ENCODE measurements around the gene CCDC106.

CCDC106 gene

DNA sequence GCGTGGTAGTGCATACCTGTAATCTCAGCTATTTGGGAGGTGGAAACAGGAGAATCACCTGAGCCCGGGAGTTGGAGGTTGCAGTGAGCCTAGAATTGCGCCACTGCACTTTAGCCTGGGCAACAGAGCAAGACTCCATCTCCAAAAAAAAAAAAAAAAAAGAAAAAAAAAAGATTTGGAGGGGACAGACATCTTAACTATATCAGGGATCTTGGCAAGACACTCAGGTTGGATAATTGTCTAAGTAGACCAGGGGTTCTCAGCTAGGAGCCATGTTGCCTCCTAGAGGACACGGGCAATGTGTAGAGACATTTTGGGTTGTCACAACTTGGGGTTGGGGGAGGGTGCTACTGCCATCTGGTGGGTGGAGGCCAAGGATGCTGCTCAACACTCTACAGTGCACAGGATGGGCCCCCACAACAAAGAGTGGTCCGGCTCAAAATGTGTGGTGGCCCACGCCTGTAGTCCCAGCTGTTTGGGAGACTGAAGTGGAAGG is 9.1 kb upstream of the CCDC106 start:
- peak; percentile 36 to 55 for DNase-seq

- peak; percentile 58 to 83 for DNase-seq
These were observed 7.9 kb upstream of the CCDC106 start for GRCh38 chr19:55640043-55640576.

- peak; percentile 60 for DNase-seq
These were observed 7.2 kb upstream of the CCDC106 start, which contains the start of gene ZNF580 for GRCh38 chr19:55640577-55641425. TSS of gene ZNF580 (plus strand) at chr19:55641002. CDS start at chr19:55642509, 1,507 bp downstream.

DNA sequence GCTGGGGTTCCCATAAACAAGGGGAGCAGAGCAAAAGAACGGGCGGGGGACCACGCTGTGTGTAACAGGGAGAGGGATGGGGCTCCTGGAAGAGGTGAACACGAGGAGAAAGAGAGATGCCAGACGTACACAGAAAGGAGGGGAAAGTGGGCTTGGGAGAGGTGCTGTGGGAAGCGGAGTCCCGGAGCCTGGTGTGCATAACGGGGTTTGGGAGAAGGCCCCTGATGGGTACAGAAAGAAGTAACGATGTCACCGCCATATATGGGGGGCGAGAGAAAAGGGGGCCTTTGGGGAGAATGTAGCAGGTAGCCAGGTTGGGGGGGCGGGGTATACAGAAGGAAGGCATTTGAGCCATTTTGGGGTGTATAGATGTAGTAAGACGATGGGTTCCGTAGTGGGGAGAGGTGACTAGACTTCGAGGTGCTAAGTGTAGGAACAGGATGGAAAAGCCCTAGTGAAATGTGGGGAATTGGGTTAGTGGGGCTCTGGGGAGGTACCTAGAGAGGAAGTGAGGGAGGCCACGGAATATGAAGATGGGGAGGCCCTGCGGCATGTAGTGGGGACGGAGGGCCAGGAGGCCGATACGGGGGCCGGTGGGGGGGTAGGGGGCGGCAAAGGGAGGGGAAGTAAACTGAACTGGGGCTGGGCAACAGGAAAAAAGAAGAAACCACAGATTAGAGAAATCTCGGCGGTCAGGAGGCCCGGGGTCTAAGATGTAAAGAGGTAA is 6.4 kb upstream of the CCDC106 start:
- DNase-seq, result peak in 1 of 2 experiments; percentile 12

DNA sequence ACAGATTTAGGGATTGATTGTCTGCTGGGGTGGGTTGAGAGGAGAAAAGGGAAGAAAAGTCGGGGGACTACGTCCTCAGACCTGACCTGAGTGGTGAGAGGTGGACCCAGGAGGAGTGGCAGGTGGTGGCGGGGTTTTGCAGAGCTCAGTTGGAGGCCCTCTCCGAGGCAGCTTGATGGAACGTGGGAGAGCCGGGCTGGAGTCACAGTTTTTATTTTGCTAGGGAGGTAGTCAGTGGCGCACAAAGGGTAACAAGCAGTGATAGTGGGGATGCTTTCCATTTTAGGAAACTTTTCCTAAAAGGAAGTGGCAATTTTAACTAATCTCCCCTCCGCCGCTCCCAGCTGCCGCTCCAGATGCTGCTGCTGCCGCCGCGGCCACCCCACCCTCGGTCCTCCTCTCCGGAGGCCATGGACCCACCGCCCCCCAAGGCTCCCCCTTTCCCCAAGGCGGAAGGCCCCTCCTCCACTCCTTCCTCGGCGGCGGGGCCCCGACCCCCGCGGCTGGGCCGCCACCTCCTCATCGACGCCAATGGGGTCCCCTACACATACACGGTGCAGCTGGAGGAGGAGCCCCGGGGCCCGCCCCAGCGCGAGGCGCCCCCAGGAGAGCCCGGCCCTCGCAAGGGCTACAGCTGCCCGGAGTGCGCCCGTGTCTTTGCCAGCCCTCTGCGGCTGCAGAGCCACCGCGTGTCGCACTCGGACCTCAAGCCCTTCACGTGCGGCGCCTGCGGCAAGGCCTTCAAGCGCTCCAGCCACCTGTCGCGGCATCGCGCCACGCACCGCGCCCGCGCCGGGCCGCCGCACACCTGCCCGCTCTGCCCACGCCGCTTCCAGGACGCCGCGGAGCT is 5.6 kb upstream of the CCDC106 start:
- DNase-seq, result peak in 1 of 2 experiments; percentile 48

DNA sequence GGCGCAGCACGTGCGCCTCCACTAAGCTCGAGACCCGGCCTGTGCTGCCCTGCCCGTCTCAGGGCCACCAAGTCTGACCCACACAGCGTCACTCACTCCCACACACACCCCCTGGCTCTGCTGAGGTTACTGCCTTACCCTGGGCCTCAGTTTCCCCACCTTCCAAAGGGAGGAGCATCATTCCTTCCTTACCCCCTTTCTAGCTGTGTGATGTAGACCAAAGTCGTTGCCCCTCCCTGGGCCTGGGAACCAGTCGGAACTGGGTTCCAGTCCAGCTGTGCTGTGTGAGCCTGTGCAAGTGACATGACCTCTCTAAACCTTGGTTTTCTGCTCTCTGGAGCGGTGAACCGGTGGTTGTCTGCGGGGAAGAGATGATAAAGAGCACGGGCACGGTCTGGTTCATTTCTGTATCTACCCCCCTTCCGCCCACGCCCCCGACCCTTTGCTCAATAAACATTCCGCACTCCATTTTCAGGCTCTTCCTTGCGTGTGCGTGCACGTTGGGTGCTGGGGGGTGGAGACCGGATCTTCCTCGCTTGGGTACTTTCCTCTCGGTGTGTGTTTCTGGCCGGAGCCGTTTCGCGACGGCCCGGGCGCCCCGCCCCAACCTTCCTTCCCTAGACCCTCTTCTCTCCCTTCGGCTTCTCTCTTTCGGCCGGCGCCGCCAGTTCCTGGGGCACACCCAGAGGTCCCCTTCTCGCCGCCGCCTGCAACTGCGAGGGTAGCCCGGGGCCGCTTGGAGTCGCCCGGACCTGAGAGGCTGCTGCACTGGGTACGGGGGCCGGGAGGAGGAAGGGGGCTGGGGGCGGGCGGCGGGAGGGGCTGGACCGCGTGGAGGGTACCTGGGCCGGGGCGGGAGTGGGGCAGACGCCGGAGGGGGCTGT is 4.8 kb upstream of the CCDC106 start, which contains the start of gene ZNF581:
TSS of gene ZNF581 (plus strand) at position 647 of the 884 bp plus-strand sequence. CDS start 923 bp downstream, outside the sequence.
- DNase-seq, result peak; percentile 57 to 65

- no peak for DNase-seq
These were observed 4.2 kb upstream of the CCDC106 start for GRCh38 chr19:55643887-55644176.

GRCh38 chr19:55644191-55644833 is 3.7 kb upstream of the CCDC106 start:
- no peak for DNase-seq

DNA sequence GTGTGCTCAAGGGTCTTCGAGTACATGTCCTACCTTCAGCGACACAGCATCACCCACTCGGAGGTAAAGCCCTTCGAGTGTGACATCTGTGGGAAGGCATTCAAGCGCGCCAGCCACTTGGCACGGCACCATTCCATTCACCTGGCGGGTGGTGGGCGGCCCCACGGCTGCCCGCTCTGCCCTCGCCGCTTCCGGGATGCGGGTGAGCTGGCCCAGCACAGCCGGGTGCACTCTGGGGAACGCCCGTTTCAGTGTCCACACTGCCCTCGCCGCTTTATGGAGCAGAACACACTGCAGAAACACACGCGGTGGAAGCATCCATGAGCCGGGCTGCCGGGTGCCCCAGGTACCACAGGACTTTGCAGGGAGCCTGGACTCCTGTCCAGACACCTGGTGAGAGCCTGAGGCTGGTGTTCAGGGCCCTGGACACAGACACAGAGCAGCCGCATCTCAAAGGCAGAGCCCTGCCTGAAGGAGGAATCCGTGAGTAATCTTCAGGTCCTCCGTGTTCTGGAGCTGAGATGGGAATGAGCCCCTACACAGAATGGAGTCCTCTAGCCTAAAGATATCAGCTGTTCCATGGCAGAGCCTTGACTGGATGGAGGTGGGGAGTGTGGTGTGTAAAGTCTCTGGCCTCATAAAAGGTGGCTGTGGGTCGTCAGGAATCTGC is 3.0 kb upstream of the CCDC106 start:
- DNase-seq, result no peak

GRCh38 chr19:55645512-55645881 is 2.5 kb upstream of the CCDC106 start:
- no peak for DNase-seq

DNA sequence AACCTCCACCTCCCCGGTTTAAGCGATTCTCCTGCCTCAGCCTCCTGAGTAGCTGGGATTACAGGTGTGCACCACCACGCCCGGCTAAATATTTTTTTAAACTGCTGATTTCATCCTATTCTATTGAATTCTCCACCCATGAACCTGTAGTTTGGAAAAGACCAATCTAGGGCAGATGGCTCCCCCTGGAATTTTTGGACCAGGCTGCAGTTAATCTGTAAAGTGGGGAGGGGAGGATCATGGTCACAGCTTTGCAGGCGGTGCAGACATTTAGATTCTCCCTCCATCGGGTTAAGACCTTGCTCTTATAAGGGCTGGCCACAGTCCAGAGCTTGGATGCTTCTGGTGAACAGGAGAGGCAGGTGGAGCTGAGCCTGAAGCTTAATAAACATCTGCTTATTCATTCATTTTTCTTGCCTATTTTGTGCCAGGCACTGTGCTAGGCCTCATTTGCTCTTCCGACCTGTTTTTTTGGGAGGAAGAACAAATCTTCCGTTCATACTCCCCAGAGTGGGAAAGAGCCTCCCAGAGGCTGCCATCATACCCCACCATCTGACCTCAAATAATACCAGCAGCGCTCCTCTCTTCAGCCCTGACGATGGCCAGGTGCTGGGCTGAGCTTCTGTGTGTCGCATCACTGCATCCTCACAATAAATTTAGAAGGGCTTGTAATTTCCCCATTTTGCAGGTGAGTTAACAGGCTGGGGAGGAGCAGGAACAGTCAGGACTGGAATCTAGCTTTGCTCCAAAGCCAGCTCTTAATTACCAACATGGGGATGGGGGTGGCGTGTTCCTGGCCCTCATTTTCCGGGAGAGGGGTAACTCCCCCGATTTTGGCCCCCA is 902 bp upstream of the CCDC106 start:
- peak in 1 of 2 experiments; percentile 31 for DNase-seq

DNA sequence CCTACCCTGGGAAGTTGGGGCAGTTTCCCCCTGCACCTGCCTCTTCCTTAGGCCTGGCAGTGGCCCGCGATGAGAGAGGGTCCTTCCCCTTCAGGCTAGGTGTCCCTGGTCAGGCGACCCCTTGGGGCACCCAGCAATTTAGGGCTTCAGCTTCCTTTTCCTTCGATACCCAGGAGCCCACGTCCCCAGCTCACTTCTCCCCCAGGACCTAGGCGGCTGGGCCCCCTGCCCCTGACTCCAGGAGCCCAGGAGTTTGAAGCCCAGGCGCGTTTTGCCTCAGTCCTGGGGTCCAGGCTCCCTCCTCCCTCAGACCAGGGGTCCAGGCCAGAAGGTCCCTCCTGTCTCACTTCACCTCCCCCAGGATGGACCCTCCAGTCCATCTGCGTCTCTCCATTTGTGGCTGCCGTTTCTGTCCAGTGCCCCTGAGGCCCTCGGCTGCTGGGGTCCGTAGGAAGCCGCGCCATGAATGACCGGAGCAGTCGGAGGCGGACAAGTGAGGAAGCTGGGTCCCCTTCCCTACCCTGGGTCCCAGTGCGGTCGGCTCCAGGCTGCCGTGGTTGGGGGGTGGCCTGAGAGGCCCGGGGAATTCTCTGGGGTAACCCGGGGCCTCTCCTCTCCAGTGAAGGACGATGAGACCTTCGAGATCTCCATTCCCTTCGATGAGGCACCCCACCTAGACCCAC is 714 bp downstream of the CCDC106 start:
- DNase-seq, result peak in 1 of 2 experiments; percentile 12

GRCh38 chr19:55649268-55650125 is 1.5 kb downstream of the CCDC106 start:
- peak in 1 of 2 experiments; percentile 46 for DNase-seq

- no peak for DNase-seq
These were observed 2.1 kb downstream of the CCDC106 start for GRCh38 chr19:55650126-55650557.

GRCh38 chr19:55650602-55651230 is 2.7 kb downstream of the CCDC106 start:
- no peak for DNase-seq

- DNase-seq, result no peak
These were observed 3.2 kb downstream of the CCDC106 start for GRCh38 chr19:55651236-55651635.
